OCI-LY3 (cell line): ENCODE data around the gene DGAT2.

Experiments
- H2AFZ ChIP-seq: fragments of 200-600, 300-600 bp; shearing (Covaris generic); 2 replicates; pipeline ENCODE4 v1.6.0; 2014; ENCODE audit warnings: antibody characterized with exemption, low read depth, low read length
- H3K27ac ChIP-seq: fragments of 200-600, 300-600 bp; sonication (generic); 2 replicates; pipeline ENCODE4 v1.5.1; 2014; ENCODE audit warnings: mild to moderate bottlenecking, low read length, moderate library complexity, mixed read lengths
- H3K27me3 ChIP-seq: fragments of 200-600, 300-600 bp; sonication (generic); 2 replicates; pipeline ENCODE4 v1.6.1; 2014; ENCODE audit warnings: low read depth, low read length, mixed read lengths
- H3K36me3 ChIP-seq: fragments of 200-600, 300-600 bp; sonication (generic); replicated peaks from 2 replicates; pipeline ENCODE3; 2014; ENCODE audit warnings: low read depth, low read length, mixed read lengths
- H3K4me1 ChIP-seq: fragments of 300-600, 200-600 bp; sonication (generic); 2 replicates; pipeline ENCODE4 v1.6.1; 2014; ENCODE audit warnings: low read length, mixed read lengths
- H3K4me2 ChIP-seq: fragments of 200-600, 300-600 bp; sonication (generic); 2 replicates; pipeline ENCODE4 v1.6.1; 2014; ENCODE audit warnings: low read length, mixed read lengths
- H3K4me3 ChIP-seq: fragments of 300-600, 200-600 bp; sonication (generic); 2 replicates; pipeline ENCODE4 v1.5.1; 2014; ENCODE audit warnings: antibody characterized with exemption, mild to moderate bottlenecking, low read length, moderate library complexity
- H3K79me2 ChIP-seq: fragments of 300-600, 200-600 bp; shearing (Covaris generic); 2 replicates; pipeline ENCODE4 v1.6.1; 2014; ENCODE audit warnings: mild to moderate bottlenecking, low read length, mixed read lengths
- H3K9ac ChIP-seq: fragments of 300-600, 200-600 bp; shearing (Covaris generic); 2 replicates; pipeline ENCODE4 v1.6.0; 2014; ENCODE audit warnings: mild to moderate bottlenecking, low read length, moderate library complexity
- H3K9me3 ChIP-seq: fragments of 200-600, 300-600 bp; shearing (Covaris generic); 2 replicates; pipeline ENCODE4 v1.6.1; 2014; ENCODE audit warnings: low read length, mixed read lengths; ENCODE audit not compliant: insufficient read depth
- H4K20me1 ChIP-seq: fragments of 200-600, 300-600 bp; sonication (generic); 2 replicates; pipeline ENCODE4 v1.6.1; 2016; ENCODE audit warnings: low read length, mixed read lengths; ENCODE audit not compliant: insufficient read depth
- EZH2phosphoT487 ChIP-seq: fragments of 200-600 bp; shearing (Covaris generic); IDR thresholded peaks from 2 replicates; pipeline ENCODE4 v1.6.1; 2018; ENCODE audit warnings: antibody characterized with exemption, mixed run types, low read depth
- TF ChIP-seq, protein P1 (sequence below): fragments of 200-600, 300-600 bp; sonication (generic); IDR thresholded peaks from 2 replicates; pipeline ENCODE4 v1.5.1; 2014; ENCODE audit warnings: antibody characterized with exemption, low read length, low read depth

The DGAT2 gene

DNA sequence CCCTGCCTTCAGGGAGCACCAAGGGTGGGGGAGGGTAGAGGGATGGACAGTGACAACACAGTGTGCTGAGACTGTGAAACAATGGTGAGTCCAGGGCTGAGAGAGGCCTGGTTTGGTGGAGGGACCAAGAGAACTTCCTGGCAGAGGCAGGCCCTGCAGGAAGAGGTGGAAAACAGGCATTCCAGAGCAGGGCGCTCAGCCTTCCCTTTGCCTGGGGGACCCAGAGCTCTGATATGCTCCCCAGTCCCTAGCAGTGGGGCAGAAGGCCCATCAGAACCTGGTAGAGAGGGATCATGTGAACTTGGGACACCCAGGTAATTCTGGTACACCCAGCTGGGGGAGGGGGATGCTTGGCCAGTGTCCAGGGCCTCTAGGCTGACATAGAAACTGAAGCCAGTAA, 29.2 kb downstream of the DGAT2 start:
- Histone ChIP-seq H2AFZ (no peak overlapping the region), H3K4me3 (no peak overlapping the region), H3K4me2 (no peak overlapping the region), H3K9ac (no peak overlapping the region), H3K4me1 (peaks cover 11% of the 10 kb centered on the region), H3K79me2 (no peaks in the 10 kb centered on the region), H4K20me1 (no peaks in the 10 kb centered on the region), H3K27me3 (no peaks in the 10 kb centered on the region), H3K9me3 (no peaks in the 10 kb centered on the region), H3K36me3 (peaks cover 33% of the 10 kb centered on the region), H3K27ac (no peak overlapping the region)
- TF ChIP-seq, protein P1, sequence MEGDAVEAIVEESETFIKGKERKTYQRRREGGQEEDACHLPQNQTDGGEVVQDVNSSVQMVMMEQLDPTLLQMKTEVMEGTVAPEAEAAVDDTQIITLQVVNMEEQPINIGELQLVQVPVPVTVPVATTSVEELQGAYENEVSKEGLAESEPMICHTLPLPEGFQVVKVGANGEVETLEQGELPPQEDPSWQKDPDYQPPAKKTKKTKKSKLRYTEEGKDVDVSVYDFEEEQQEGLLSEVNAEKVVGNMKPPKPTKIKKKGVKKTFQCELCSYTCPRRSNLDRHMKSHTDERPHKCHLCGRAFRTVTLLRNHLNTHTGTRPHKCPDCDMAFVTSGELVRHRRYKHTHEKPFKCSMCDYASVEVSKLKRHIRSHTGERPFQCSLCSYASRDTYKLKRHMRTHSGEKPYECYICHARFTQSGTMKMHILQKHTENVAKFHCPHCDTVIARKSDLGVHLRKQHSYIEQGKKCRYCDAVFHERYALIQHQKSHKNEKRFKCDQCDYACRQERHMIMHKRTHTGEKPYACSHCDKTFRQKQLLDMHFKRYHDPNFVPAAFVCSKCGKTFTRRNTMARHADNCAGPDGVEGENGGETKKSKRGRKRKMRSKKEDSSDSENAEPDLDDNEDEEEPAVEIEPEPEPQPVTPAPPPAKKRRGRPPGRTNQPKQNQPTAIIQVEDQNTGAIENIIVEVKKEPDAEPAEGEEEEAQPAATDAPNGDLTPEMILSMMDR, result no peak
- no peak for TF ChIP-seq EZH2phosphoT487

DNA sequence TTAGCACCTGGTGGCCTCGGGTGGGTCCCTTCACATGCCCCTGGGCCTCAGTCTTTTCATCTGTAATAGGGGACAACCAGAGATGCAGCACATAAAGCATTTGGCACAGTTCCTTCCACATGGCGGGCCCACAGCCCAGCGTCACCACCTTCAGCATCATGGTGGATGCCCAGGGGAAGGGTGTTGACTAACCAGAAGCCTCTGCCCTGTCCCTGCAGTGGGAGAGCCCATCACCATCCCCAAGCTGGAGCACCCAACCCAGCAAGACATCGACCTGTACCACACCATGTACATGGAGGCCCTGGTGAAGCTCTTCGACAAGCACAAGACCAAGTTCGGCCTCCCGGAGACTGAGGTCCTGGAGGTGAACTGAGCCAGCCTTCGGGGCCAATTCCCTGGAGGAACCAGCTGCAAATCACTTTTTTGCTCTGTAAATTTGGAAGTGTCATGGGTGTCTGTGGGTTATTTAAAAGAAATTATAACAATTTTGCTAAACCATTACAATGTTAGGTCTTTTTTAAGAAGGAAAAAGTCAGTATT, 31.6 kb downstream of the DGAT2 start:
- no peak for TF ChIP-seq EZH2phosphoT487
- TF ChIP-seq, protein P1, result no peak
- Histone ChIP-seq H3K27me3 (no peaks in the 10 kb centered on the region), H3K4me1 (peaks cover 19% of the 10 kb centered on the region), H3K79me2 (no peaks in the 10 kb centered on the region), H3K36me3 (peaks cover 33% of the 10 kb centered on the region), H3K4me2 (no peak overlapping the region), H3K27ac (no peak overlapping the region), H3K9ac (no peak overlapping the region), H2AFZ (no peak overlapping the region), H4K20me1 (no peaks in the 10 kb centered on the region), H3K9me3 (no peaks in the 10 kb centered on the region), H3K4me3 (no peak overlapping the region)

DNA sequence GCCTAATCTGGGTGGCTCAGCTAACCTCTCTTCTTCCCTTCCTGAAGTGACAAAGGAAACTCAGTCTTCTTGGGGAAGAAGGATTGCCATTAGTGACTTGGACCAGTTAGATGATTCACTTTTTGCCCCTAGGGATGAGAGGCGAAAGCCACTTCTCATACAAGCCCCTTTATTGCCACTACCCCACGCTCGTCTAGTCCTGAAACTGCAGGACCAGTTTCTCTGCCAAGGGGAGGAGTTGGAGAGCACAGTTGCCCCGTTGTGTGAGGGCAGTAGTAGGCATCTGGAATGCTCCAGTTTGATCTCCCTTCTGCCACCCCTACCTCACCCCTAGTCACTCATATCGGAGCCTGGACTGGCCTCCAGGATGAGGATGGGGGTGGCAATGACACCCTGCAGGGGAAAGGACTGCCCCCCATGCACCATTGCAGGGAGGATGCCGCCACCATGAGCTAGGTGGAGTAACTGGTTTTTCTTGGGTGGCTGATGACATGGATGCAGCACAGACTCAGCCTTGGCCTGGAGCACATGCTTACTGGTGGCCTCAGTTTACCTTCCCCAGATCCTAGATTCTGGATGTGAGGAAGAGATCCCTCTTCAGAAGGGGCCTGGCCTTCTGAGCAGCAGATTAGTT, 32.3 kb downstream of the DGAT2 start:
- H3K9ac ChIP-seq, result no peak overlapping the region
- H3K4me1 ChIP-seq, result peaks cover 19% of the 10 kb centered on the region
- no peak overlapping the region for H3K27ac ChIP-seq
- H3K79me2 ChIP-seq, result no peaks in the 10 kb centered on the region
- TF ChIP-seq EZH2phosphoT487, result no peak
- TF ChIP-seq, protein P1, result peak; percentile 20; the same call in 1 of the 2 replicates
- H3K36me3 ChIP-seq, result peaks cover 33% of the 10 kb centered on the region
- no peak overlapping the region for H3K4me2 ChIP-seq
- H2AFZ ChIP-seq, result no peak overlapping the region
- no peak overlapping the region for H3K4me3 ChIP-seq
- H3K27me3 ChIP-seq, result no peaks in the 10 kb centered on the region
- H4K20me1 ChIP-seq, result no peaks in the 10 kb centered on the region
- no peaks in the 10 kb centered on the region for H3K9me3 ChIP-seq

DNA sequence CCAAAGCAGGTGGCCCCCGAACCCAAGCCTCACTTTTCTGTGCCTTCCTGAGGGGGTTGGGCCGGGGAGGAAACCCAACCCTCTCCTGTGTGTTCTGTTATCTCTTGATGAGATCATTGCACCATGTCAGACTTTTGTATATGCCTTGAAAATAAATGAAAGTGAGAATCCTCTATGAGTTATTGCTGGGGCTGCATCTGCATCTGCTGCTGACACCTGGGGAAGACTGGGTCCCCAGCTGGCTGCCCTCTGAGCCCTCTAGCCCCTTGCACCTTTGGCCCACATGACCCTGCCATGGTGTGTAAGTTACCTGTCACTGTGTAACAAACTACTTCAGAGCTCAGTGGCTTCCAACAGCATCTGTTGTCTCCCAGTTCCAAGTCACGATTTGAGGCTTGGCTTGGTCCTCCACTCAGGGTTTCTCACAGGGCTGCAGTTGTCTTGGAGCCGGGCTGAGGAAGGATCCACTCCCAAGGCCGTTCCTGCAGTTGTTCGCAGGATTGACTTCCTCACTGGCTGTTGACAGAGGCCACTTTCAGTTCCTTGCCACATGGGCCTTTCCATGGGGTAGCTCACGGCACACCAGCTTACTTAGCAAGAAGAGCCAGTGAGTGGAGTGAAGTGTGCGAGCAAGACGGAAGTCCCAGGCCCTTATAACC, 32.9 kb downstream of the DGAT2 start:
- H3K9me3 ChIP-seq, result no peaks in the 10 kb centered on the region
- peaks cover 28% of the 10 kb centered on the region for H3K36me3 ChIP-seq
- no peak for TF ChIP-seq EZH2phosphoT487
- TF ChIP-seq, protein P1, result no peak
- H3K9ac ChIP-seq, result no peak overlapping the region
- no peaks in the 10 kb centered on the region for H4K20me1 ChIP-seq
- H3K27ac ChIP-seq, result no peak overlapping the region
- H3K27me3 ChIP-seq, result no peaks in the 10 kb centered on the region
- no peak overlapping the region for H2AFZ ChIP-seq
- H3K4me2 ChIP-seq, result no peak overlapping the region
- H3K4me1 ChIP-seq, result peaks cover 19% of the 10 kb centered on the region
- no peak overlapping the region for H3K4me3 ChIP-seq
- H3K79me2 ChIP-seq, result no peaks in the 10 kb centered on the region
